HCT116 (cell line): Measurements from ENCODE around the gene IFITM10.

Source experiments
- POLR2A ChIP-seq: IDR thresholded peaks from 2 replicates; pipeline ENCODE4 v1.7.0; 2011; ENCODE audit warnings: borderline replicate concordance; ENCODE audit not compliant: insufficient read depth, insufficient read length; ENCODE audit errors: extremely low read depth
- SRF ChIP-seq: IDR thresholded peaks from 2 replicates; pipeline ENCODE4 v1.6.1; 2012; ENCODE audit warnings: low read depth
- TF ChIP-seq, protein P1 (sequence below), 3 experiments: fragments of 200-600 bp in 1 of 3; sonication (generic) in 1 of 3; IDR thresholded peaks in 2 of 3; conservative IDR thresholded peaks in 1 of 3; 2 replicates each; pipeline ENCODE4 v1.5.1; 2012 to 2017; ENCODE audit warnings: low read depth in 2 of 3, low read length in 2 of 3, antibody characterized with exemption in 1 of 3, borderline replicate concordance in 1 of 3, control low read depth in 1 of 3, mild to moderate bottlenecking in 1 of 3, mixed read lengths in 1 of 3, mixed run types in 1 of 3, moderate library complexity in 1 of 3; ENCODE audit not compliant: insufficient read depth in 1 of 3

DNA sequence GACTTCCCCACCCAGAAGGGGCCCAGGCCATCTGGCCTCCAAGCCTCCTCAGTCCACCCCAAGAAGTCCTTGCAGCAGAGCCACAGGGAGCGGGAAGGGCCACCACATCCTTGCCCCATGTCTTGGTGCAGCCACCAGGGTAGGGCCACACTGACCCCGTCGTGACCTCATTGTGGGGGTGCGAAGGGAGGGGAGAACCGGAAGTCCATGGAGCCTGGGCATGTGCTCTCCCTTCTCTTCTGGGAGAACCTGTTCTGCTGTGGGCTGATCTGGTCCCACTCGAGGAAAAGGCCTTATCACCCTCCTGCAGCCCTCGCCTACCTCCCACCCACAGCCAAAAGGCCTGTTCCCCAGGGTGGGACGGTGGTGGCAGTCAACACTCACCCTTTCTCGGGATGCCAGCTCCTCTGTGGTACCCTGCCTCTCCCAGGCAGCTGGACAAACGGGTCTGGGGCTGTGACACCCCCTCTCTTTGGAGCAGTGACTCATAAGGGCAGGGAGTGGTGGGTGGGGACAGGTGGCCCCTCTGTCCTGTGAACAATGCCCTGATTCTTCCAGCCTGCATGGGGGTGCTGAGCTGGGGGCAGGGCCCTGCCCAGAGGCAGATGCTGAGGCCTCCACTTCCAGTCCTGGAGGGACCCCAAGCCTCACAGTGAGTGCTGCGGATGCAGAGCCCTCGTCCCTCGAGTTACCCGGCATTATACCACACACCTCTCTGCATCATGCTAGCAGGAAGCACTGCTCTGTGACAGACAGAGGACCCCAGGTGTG, 27.9 kb upstream of the IFITM10 start:
- TF ChIP-seq, protein P1, sequence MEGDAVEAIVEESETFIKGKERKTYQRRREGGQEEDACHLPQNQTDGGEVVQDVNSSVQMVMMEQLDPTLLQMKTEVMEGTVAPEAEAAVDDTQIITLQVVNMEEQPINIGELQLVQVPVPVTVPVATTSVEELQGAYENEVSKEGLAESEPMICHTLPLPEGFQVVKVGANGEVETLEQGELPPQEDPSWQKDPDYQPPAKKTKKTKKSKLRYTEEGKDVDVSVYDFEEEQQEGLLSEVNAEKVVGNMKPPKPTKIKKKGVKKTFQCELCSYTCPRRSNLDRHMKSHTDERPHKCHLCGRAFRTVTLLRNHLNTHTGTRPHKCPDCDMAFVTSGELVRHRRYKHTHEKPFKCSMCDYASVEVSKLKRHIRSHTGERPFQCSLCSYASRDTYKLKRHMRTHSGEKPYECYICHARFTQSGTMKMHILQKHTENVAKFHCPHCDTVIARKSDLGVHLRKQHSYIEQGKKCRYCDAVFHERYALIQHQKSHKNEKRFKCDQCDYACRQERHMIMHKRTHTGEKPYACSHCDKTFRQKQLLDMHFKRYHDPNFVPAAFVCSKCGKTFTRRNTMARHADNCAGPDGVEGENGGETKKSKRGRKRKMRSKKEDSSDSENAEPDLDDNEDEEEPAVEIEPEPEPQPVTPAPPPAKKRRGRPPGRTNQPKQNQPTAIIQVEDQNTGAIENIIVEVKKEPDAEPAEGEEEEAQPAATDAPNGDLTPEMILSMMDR (IDR thresholded peaks at IDR 0.05 in 2 of 3, conservative IDR thresholded peaks at IDR 0.05 in 1 of 3; ENCODE audit: borderline replicate concordance in 1 of 3, insufficient read depth in 1 of 3, low read depth in 2 of 3, low read length in 2 of 3) = no peak
- no peak for TF ChIP-seq SRF
- TF ChIP-seq POLR2A = no peak
